Measurements from ENCODE around the gene GYS2.

- TF ChIP-seq, protein P1, sequence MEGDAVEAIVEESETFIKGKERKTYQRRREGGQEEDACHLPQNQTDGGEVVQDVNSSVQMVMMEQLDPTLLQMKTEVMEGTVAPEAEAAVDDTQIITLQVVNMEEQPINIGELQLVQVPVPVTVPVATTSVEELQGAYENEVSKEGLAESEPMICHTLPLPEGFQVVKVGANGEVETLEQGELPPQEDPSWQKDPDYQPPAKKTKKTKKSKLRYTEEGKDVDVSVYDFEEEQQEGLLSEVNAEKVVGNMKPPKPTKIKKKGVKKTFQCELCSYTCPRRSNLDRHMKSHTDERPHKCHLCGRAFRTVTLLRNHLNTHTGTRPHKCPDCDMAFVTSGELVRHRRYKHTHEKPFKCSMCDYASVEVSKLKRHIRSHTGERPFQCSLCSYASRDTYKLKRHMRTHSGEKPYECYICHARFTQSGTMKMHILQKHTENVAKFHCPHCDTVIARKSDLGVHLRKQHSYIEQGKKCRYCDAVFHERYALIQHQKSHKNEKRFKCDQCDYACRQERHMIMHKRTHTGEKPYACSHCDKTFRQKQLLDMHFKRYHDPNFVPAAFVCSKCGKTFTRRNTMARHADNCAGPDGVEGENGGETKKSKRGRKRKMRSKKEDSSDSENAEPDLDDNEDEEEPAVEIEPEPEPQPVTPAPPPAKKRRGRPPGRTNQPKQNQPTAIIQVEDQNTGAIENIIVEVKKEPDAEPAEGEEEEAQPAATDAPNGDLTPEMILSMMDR (IDR thresholded peaks at IDR 0.05) = no peak
- no peak for TF ChIP-seq POLR2AphosphoS5 (IDR thresholded peaks at IDR 0.05)
These were observed 66.5 kb downstream of the GYS2 start for GRCh38 chr12:21538061-21538653.
